ENCODE data around the gene ZNF575.

- TF ChIP-seq, protein P1, sequence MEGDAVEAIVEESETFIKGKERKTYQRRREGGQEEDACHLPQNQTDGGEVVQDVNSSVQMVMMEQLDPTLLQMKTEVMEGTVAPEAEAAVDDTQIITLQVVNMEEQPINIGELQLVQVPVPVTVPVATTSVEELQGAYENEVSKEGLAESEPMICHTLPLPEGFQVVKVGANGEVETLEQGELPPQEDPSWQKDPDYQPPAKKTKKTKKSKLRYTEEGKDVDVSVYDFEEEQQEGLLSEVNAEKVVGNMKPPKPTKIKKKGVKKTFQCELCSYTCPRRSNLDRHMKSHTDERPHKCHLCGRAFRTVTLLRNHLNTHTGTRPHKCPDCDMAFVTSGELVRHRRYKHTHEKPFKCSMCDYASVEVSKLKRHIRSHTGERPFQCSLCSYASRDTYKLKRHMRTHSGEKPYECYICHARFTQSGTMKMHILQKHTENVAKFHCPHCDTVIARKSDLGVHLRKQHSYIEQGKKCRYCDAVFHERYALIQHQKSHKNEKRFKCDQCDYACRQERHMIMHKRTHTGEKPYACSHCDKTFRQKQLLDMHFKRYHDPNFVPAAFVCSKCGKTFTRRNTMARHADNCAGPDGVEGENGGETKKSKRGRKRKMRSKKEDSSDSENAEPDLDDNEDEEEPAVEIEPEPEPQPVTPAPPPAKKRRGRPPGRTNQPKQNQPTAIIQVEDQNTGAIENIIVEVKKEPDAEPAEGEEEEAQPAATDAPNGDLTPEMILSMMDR (IDR thresholded peaks at IDR 0.05 in 2 of 3, conservative IDR thresholded peaks at IDR 0.05 in 1 of 3; ENCODE audit: control insufficient read depth in 2 of 3, extremely low read depth in 1 of 3, insufficient read depth in 1 of 3, low read depth in 3 of 3, low read length in 3 of 3): no peak
- TF ChIP-seq RFX5 (IDR thresholded peaks at IDR 0.05; ENCODE audit: low read depth, low read length): no peak
- TF ChIP-seq BCLAF1 (IDR thresholded peaks at IDR 0.05): no peak
- TF ChIP-seq SMAD1 (IDR thresholded peaks at IDR 0.05; ENCODE audit: low read depth, partially characterized antibody): no peak
- no peak for TF ChIP-seq JUNB (IDR thresholded peaks at IDR 0.05)
- TF ChIP-seq YY1 (IDR thresholded peaks at IDR 0.05; ENCODE audit: low read depth, low read length): no peak
- TF ChIP-seq FOS (IDR thresholded peaks at IDR 0.05; ENCODE audit: borderline replicate concordance, extremely low read depth, insufficient read length): no peak
Measured at GRCh38 chr19:43581467-43581866, 48.5 kb downstream of the ZNF575 start.

All from GM12878 (cell line).